ENCODE results near the gene SLC6A15. TPM values are rescaled to one million over a fixed set of nuclear protein-coding genes. Genes with fewer than 3 reads are reported as not detected.

The SLC6A15 gene
- total and polyA plus RNA-seq, 11 donors: not detected

GRCh38 chr12:84814664-84815245, 97.8 kb downstream of the SLC6A15 start:
- no peaks in the 10 kb centered on the region for H3K4me1 ChIP-seq
- H3K27ac ChIP-seq: no peak overlapping the region
- 82 to 90% (median 86%) methylated on average over 4 of the region's 4 CpGs for WGBS, 4 donors
- intact Hi-C loops (cut with DNase I): no loop called here
- no peaks in the 10 kb centered on the region for H3K36me3 ChIP-seq
- ATAC-seq (no peak), DNase-seq (no peak)
- TF ChIP-seq CTCF (IDR thresholded peaks at IDR 0.05) (no peak), POLR2A (IDR thresholded peaks at IDR 0.05) (no peak)
- H3K9me3 ChIP-seq: no peaks in the 10 kb centered on the region
- no peaks in the 10 kb centered on the region for H3K27me3 ChIP-seq
- H3K4me3 ChIP-seq: no peak overlapping the region

GRCh38 chr12:84813780-84814663, 98.6 kb downstream of the SLC6A15 start:
- H3K27me3 ChIP-seq: no peaks in the 10 kb centered on the region
- H3K36me3 ChIP-seq: no peaks in the 10 kb centered on the region
- TF ChIP-seq POLR2A (IDR thresholded peaks at IDR 0.05) (no peak), CTCF (IDR thresholded peaks at IDR 0.05) (no peak)
- H3K27ac ChIP-seq: no peak overlapping the region
- DNase-seq: no peak
- no peaks in the 10 kb centered on the region for H3K9me3 ChIP-seq
- H3K4me3 ChIP-seq: no peak overlapping the region
- ATAC-seq: no peak
- H3K4me1 ChIP-seq: no peaks in the 10 kb centered on the region
- intact Hi-C loops (cut with DNase I): no loop called here
- 86 to 95% (median 89%) methylated on average over 1 of the region's 1 CpG for WGBS, 4 donors

GRCh38 chr12:84811291-84811690, 101.3 kb downstream of the SLC6A15 start:
- no peaks in the 10 kb centered on the region for H3K4me1 ChIP-seq
- ATAC-seq: no peak
- H3K36me3 ChIP-seq: no peaks in the 10 kb centered on the region
- no peak overlapping the region for H3K4me3 ChIP-seq
- H3K27ac ChIP-seq: no peak overlapping the region
- intact Hi-C loops (cut with DNase I): no loop called here
- WGBS, 4 donors: 55 to 89% (median 71%) methylated on average over 3 of the region's 3 CpGs
- H3K27me3 ChIP-seq: no peaks in the 10 kb centered on the region
- no peak for TF ChIP-seq POLR2A (IDR thresholded peaks at IDR 0.05)
- no peak for TF ChIP-seq CTCF (IDR thresholded peaks at IDR 0.05)
- no peaks in the 10 kb centered on the region for H3K9me3 ChIP-seq
- DNase-seq: no peak

- no peak for TF ChIP-seq POLR2A (IDR thresholded peaks at IDR 0.05)
- no peak for TF ChIP-seq CTCF (IDR thresholded peaks at IDR 0.05)
- H3K27me3 ChIP-seq: no peaks in the 10 kb centered on the region
- WGBS, 4 donors: 85 to 95% (median 93%) methylated on average over 1 of the region's 1 CpG
- no peaks in the 10 kb centered on the region for H3K36me3 ChIP-seq
- H3K4me3 ChIP-seq: no peak overlapping the region
- no peaks in the 10 kb centered on the region for H3K9me3 ChIP-seq
- H3K4me1 ChIP-seq: no peaks in the 10 kb centered on the region
- DNase-seq (no peak), ATAC-seq (no peak)
- intact Hi-C loops (cut with DNase I): no loop called here
- no peak overlapping the region for H3K27ac ChIP-seq
Observed at GRCh38 chr12:84810611-84811010, 102.0 kb downstream of the SLC6A15 start.

Measured in heart left ventricle (tissue), 16 donors.